ENCODE results near the gene LSAMP. TPM values are rescaled to one million over a fixed set of nuclear protein-coding genes. Genes with fewer than 3 reads are reported as not detected.

The LSAMP gene
- total RNA-seq, 6 donors from 2014 or later: 7.1 to 28.1 (median 13.4) TPM

DNA sequence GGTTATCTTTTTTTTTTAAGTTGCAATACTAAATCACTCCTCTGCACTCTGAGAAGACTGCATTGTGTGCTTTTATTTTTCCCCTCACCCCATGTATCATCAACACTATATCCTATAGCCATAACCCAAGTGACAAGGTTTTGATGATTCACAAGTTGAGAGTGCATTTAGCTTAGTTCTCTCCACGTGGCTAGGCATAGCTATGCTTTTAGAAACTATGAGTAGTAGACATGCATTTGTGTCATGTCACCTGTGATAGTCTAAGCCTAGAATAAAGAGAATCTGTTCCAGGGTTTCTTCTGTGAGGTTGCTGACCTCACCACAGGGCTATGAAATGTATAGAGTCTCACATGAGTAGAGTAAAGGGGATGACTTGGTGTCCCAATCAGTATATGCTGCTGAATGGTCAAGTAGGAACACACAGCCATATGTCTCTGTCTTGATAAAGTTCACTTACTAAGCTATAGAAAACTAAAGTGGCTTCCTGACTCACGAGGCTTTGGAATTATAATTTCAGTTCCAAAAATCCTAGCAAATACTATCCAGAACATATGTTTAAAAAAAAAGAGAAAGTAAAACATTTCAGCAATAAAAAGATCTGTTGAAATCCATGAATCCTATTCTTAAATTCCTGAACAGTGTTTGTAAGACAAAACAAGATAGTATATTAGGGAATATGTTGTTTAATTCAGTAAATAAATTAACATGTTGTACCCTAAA lies 206.3 kb downstream of the LSAMP start:
- TF ChIP-seq, protein P1, sequence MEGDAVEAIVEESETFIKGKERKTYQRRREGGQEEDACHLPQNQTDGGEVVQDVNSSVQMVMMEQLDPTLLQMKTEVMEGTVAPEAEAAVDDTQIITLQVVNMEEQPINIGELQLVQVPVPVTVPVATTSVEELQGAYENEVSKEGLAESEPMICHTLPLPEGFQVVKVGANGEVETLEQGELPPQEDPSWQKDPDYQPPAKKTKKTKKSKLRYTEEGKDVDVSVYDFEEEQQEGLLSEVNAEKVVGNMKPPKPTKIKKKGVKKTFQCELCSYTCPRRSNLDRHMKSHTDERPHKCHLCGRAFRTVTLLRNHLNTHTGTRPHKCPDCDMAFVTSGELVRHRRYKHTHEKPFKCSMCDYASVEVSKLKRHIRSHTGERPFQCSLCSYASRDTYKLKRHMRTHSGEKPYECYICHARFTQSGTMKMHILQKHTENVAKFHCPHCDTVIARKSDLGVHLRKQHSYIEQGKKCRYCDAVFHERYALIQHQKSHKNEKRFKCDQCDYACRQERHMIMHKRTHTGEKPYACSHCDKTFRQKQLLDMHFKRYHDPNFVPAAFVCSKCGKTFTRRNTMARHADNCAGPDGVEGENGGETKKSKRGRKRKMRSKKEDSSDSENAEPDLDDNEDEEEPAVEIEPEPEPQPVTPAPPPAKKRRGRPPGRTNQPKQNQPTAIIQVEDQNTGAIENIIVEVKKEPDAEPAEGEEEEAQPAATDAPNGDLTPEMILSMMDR (IDR thresholded peaks at IDR 0.05): no peak
- TF ChIP-seq POLR2A (IDR thresholded peaks at IDR 0.05) (no peak), EP300 (IDR thresholded peaks at IDR 0.05) (no peak), POLR2AphosphoS5 (IDR thresholded peaks at IDR 0.05) (no peak)
- ATAC-seq (ENCODE audit: low FRiP score in 2 of 2) (no peak), DNase-seq (no peak)
- no peaks in the 10 kb centered on the region for H3K27me3 ChIP-seq
- no peak overlapping the region for H3K4me3 ChIP-seq
- no peaks in the 10 kb centered on the region for H3K4me1 ChIP-seq
- no peaks in the 10 kb centered on the region for H3K9me3 ChIP-seq
- 17 to 31% methylated on average over 2 of the region's 2 CpGs for WGBS, 2 donors
- no peaks in the 10 kb centered on the region for H3K36me3 ChIP-seq
- H3K27ac ChIP-seq: no peak overlapping the region

DNA sequence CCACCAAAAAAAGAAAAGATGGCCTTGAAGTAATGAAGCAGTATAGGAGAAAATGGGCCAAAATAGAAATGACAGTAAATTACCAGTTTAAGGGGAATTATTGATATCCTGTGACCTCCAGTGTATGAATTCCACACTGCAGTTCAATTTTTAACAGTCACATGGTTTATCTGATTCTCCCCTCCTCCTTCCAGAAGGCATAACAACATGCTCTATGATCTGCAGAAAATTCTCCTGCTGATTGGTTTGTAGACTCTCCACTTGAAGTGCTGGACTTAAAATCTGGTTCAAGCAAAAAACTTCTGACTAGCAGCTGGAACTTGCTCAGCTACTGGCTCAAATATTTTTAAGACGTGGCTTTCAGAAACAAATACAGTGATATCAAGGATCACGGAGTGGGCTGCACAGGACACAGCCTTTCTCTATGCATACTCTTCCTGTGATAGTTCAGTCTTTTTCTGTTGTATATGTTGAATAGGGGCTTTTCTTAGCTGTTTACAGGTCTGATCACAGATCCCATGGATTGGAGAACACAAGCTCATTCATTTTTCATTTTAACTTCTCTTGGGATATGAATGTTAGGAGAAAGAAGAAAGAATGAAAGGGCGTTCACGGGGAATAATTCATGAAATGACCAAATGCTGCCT lies 211.5 kb downstream of the LSAMP start:
- no peaks in the 10 kb centered on the region for H3K4me1 ChIP-seq
- H3K4me3 ChIP-seq: no peak overlapping the region
- ATAC-seq (ENCODE audit: low FRiP score in 2 of 2) (no peak), DNase-seq (no peak)
- no peak overlapping the region for H3K27ac ChIP-seq
- WGBS, 2 donors: 48 to 75% methylated on average over 4 of the region's 4 CpGs
- TF ChIP-seq POLR2A (IDR thresholded peaks at IDR 0.05) (no peak), EP300 (IDR thresholded peaks at IDR 0.05) (no peak), POLR2AphosphoS5 (IDR thresholded peaks at IDR 0.05) (no peak)
- TF ChIP-seq, protein P1 (IDR thresholded peaks at IDR 0.05): no peak
- no peaks in the 10 kb centered on the region for H3K36me3 ChIP-seq
- H3K9me3 ChIP-seq: no peaks in the 10 kb centered on the region
- H3K27me3 ChIP-seq: no peaks in the 10 kb centered on the region

DNA sequence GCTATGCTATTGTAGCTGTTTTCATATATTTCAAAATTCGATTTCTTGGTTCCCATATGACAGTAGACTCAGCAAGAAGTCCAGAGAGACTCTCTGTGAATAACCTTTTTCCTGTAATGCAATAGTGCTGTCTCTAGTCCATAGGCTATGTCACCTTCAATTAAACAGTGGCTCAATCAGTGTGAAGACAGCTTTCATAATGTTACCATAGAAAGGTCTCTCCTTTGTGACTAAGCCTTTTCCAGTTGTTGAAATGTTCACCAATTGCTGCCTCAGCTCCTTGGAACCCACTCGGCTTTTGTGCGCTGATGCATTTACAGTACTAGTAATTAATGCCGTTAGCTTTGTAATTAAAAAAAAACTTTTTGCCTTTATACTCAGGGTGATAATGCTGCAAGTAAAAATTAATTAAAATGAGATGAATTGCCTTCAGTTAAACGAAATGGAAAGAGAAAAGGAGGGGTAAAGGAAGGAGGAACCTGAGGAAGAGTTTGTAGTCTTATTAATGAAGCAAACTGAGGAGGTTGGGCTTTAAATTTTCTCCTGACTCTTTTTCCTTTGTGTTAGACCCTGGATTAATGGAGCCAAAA lies 214.8 kb downstream of the LSAMP start:
- 80 to 84% methylated on average over 5 of the region's 5 CpGs for WGBS, 2 donors
- no peak for ATAC-seq (ENCODE audit: low FRiP score in 2 of 2)
- no peak overlapping the region for H3K27ac ChIP-seq
- H3K36me3 ChIP-seq: no peaks in the 10 kb centered on the region
- H3K4me1 ChIP-seq: no peaks in the 10 kb centered on the region
- DNase-seq: no peak
- no peaks in the 10 kb centered on the region for H3K9me3 ChIP-seq
- no peak overlapping the region for H3K4me3 ChIP-seq
- TF ChIP-seq POLR2A (IDR thresholded peaks at IDR 0.05): no peak
- no peaks in the 10 kb centered on the region for H3K27me3 ChIP-seq

DNA sequence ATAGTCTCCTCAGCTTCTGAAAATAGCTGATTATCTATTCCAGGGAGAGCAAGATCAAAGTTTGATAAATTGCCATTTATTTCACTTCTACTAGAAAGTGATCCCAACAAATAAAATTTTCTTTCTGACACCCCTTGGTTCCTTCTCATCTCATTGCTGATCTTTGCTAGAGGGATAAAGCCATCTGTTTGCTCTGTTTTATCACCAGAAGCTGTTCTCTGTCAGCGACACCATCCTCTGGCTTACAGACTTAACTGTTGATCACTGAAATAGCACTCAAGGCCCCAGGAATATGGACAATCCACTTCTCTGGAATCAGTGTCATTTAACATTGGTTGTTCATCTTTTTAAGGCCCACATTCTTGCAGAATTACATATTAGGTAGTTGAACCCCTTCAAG lies 219.0 kb downstream of the LSAMP start:
- H3K4me1 ChIP-seq: no peaks in the 10 kb centered on the region
- no peaks in the 10 kb centered on the region for H3K9me3 ChIP-seq
- ATAC-seq (ENCODE audit: low FRiP score in 2 of 2): no peak
- no peak overlapping the region for H3K4me3 ChIP-seq
- 81 to 97% methylated on average over 1 of the region's 1 CpG for WGBS, 2 donors
- no peak overlapping the region for H3K27ac ChIP-seq
- H3K36me3 ChIP-seq: no peaks in the 10 kb centered on the region
- TF ChIP-seq EP300 (IDR thresholded peaks at IDR 0.05) (no peak), POLR2AphosphoS5 (IDR thresholded peaks at IDR 0.05) (no peak), POLR2A (IDR thresholded peaks at IDR 0.05) (no peak)
- TF ChIP-seq, protein P1 (IDR thresholded peaks at IDR 0.05): no peak
- no peaks in the 10 kb centered on the region for H3K27me3 ChIP-seq
- no peak for DNase-seq

DNA sequence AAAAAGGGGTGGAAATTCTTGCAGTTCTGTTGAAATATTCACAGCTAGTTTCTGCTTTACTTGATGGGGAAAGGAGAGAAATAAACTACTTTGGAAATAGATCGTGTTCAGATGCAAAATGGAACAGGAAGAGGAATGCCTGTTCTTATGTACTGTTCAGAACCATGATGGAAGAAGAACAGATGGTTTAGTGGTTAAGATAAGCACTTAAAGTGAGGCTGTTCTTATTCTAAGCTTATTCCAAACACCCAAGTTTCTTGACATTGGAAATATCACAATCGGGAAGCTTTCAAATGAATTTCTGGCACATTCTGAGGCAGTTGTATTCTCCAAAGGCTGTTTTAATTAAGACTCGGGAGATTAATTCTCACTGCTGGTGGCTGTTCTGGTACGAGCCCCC lies 228.5 kb downstream of the LSAMP start:
- Histone ChIP-seq H3K27me3 (no peaks in the 10 kb centered on the region), H3K4me3 (no peak overlapping the region), H3K4me1 (no peaks in the 10 kb centered on the region), H3K27ac (no peak overlapping the region), H3K36me3 (no peaks in the 10 kb centered on the region), H3K9me3 (no peaks in the 10 kb centered on the region)
- WGBS, 2 donors: 79 to 82% methylated on average over 4 of the region's 4 CpGs
- TF ChIP-seq POLR2AphosphoS5 (IDR thresholded peaks at IDR 0.05) (no peak), EP300 (IDR thresholded peaks at IDR 0.05) (no peak), POLR2A (IDR thresholded peaks at IDR 0.05) (no peak)
- TF ChIP-seq, protein P1 (IDR thresholded peaks at IDR 0.05): no peak
- ATAC-seq (ENCODE audit: low FRiP score in 2 of 2) (no peak), DNase-seq (no peak)
